GM21528 (cell line): ENCODE measurements around the gene SLC1A7.

ENCODE experiments used
- ATAC-seq: cut with Tn5 transposase; IDR thresholded peaks from one replicate; pipeline ENCODE4 v1.9.1; 2021; ENCODE audit warnings: mild to moderate bottlenecking, moderate library complexity; ENCODE audit not compliant: unreplicated experiment, low FRiP score

Gene SLC1A7

GRCh38 chr1:53117836-53118235, 24.6 kb downstream of the SLC1A7 start:
- ATAC-seq = no peak

- no peak for ATAC-seq
Observed at GRCh38 chr1:53116933-53117600, 25.4 kb downstream of the SLC1A7 start.

DNA sequence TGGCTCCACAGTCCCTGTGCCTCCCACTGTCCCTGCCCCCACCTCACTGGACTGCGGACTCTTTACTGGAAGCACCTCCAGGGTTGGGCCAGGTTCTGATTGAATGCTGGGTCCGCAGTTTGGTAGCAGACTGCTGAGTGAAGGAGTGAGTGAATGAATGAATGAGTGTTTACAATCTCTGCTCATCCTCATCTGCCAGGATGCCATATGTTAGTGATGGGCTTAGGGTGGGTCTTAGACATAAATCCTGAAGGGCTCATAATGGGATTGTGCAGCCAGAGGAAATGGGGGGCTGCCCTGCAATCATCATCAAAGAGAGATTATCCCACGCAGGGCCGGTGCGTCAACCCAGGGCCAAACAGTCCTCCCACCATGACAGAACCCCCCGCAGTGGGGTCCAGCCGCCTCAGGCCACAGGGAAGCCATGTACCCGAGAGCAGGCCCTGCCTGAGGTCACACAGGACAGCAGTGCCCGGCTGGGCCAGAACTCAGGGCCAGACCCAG, 26.1 kb downstream of the SLC1A7 start:
- ATAC-seq = no peak

DNA sequence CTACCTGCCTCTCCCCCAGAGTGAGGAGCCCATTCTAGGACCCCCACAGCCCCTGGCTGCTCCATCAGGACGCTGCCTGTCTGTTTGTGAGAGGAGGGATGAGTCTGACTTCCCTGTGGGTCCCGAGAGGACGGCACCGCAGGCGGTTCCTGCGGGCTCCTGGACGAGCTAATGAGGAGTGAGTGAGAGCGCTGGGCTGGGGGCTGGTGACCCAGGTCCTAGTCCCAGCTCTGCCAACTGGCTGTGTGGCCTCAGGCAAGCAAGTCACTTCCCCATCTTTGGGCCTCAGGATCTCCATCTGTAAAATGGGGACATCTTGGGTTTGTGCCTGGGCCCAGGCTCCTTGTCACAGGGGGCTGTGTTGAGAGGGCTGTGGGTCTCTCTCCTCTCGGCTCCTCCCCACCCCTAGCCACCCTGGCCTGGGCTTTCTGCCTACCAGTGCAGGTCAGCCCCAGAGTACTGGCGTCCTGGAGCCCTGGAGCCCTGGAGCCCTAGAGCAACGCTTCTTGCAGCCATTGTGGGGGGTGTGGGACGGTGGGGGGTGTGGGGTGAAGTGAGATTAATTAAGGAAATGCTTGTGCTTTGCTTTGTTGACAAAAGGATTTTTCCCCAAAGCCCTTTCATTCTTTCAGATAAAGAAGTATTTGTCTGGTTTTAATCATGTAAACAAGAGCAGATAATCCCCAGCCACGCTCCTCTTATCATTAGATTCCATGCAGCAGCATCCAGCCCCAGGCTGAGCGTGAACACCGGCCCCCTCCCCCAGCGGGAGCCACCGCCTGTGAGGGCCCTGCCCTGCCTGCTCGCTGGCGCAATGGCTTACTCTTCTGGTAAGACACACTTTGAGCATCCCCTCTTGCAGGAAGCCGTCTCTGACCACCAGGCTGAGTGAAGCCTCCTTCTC, 26.8 kb downstream of the SLC1A7 start:
- ATAC-seq = no peak

GRCh38 chr1:53114581-53115400, 27.6 kb downstream of the SLC1A7 start:
- ATAC-seq = no peak

GRCh38 chr1:53114090-53114489, 28.3 kb downstream of the SLC1A7 start:
- ATAC-seq = no peak

DNA sequence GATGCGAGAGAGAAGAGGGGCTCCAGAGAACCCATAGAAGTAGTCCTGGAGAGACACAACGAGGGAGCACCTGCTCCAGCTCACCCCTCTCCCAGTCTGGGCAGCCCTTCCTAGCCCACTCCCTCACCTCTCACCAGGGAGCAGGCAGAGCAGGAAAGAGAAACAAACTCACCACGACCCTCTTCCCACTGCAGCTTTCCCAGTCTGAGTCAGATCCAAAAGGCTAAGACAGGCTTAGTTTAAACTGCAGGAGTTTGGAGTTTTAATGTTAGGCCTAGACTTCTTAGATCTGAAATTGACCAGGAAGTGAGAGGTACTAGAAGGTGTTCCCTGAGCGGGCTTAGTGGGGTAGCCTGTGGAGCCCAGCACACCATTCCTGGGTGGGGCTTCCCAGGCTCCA, 29.6 kb downstream of the SLC1A7 start:
- ATAC-seq = no peak

GRCh38 chr1:53112271-53112774, 30.1 kb downstream of the SLC1A7 start:
- no peak for ATAC-seq

- ATAC-seq = no peak
Observed at GRCh38 chr1:53111693-53112092, 30.7 kb downstream of the SLC1A7 start.

DNA sequence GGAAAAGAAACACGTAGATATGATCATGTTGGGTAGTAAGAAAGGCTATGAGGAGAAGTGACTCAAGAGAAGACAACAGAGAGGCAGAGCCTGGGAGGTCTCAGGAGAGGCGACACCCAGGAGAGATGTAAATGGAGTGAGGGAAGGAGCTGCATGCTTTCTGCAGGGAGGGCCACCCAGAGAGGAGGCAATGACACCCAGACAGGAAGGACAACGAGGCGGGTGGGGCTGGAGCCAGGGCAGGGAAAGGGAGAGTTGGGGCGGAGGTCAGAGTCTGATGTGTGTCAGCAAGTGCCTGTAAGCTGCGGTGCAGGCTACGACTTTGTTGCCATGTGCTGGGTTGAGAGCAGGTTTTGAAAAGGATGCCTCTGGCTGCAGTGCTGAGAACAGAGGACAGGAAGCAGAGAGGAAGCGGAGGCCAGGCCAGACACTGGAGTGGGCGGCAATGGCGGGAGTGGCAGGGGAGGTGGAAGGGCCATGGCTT, 31.3 kb downstream of the SLC1A7 start:
- no peak for ATAC-seq

- ATAC-seq = no peak
Observed at GRCh38 chr1:53110370-53111072, 31.9 kb downstream of the SLC1A7 start.

DNA sequence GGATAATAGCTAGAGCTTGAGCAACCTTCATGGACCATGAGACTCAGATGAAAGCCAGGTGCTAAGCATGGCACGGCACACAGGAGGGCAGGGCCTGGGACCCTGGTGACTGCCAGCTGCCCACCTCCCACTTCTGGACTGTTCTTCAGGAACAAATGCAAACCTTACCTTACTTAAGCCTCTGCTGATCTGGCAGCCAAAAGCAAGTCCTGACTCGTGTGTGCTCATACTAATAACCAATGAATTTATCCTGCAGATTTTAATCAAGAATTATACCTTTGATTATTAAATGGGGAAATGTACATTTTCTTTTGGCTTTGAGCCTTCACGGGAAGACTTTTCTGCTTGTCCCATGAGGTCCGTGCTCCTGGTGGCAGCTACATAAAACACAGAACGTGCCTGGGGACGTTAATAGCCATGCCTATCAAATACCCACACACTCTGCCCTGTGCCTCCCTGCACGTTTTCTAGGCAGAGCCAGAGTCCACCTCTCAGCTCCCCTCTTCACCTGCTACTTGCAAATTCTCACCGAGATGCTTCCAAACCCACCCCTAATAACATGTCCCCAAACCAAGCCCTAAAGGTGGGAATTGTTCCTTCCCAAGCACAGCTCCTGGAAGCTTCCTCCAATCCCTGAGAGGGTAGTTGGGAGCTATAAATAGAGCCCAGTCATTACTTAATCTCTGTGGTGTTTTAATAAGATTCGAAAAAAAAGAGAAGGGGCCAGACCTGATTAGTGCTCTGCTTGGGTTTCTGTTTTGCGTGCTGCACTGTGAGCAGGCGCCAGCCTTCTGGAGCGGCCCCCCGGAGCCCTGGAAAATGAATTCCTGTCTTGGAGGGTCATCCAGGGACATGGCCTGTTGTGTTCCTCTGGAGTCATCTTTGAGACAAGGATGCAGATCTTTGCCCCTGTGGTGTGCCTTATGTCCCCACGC, 33.5 kb downstream of the SLC1A7 start:
- no peak for ATAC-seq

DNA sequence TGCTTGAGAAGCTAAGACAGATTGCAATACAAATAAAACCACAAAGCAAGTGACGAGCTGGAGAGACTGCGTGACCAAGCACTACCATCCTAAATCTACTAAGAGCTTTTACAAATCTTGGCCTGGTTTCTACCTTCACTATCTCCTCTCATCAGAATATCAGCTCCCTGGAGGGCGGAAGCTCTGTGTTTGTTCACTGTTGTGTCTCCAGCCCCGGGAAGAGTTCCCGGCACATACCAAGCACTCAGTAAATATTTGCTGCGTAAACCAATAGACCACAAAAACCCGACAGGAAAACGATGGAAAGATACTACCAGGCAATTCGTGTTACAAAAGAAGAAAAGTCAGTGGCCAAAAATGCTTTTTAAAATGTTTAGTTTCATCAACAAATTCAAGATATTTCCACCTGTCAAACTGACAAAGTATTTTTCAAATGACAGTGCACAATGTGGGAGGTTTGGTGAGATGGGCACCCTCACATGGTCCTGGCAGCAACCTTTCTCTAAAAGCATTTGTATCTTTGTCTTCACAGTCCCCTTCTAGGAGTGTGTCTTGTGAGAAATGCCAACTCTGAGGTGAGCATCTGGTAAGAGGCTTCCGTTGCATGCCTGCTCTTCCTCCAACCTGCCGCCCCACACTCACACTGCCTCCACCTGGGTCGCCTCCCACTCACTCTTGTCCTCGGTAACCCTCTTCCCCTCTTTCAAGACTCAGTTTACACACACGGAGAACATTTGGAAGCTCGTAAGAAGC, 34.7 kb downstream of the SLC1A7 start:
- no peak for ATAC-seq

DNA sequence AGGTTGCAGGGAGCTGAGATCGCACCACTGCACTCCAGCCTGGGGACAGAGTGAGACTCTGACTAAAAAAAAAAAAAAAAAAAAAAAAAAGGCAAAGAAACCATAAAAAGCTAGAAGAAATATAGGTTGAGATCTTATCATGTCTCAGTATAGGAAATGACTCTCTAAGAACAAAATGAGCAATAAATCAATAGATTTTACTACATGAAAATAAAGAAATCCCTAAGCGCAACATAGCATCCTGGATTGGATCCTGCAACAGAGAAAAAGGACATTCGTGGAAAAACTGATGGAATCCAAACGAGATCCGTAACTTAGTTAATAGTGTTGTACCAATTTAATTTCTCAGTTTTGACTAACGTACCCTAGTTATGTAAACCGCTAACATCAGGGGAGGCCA, 35.3 kb downstream of the SLC1A7 start:
- no peak for ATAC-seq

- ATAC-seq = no peak
Observed at GRCh38 chr1:53104289-53104913, 38.0 kb downstream of the SLC1A7 start.

DNA sequence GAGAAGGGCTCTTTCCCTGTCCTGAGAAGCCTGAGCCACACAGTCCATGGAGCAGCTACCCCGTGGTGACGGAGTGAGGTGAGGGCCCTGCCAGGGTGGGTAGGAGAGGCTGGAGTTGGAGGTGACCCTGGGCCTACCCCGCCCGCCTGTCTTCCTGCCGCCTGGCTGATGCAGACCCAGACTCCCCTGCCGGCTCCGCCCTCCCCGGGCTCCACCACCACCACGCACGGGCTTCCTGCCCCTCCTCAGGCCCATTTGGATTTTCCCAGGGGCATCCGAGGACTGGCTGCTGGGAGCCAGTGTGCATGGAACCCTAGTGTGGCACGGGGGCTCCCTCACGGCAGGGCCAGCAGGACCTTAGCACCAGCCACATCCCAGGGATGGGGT, 47.9 kb downstream of the SLC1A7 start:
- ATAC-seq = no peak

- no peak for ATAC-seq
Observed at GRCh38 chr1:53093778-53094532, 48.5 kb downstream of the SLC1A7 start.
